Bronchial epithelial cell (primary cell): ENCODE data around the gene ANO6. TPM values are rescaled to one million over a fixed set of nuclear protein-coding genes. Genes with fewer than 3 reads are reported as not detected.

Experiments
- DNase-seq: peaks from one replicate; pipeline ENCODE4 v3.0.0-alpha.2; 2010; ENCODE audit warnings: low read depth
- FAIRE-seq: peaks from 2 replicates; lab custom pipeline; 2011; peaks lifted over from hg19 to GRCh38; lab: Jason Lieb, UNC
- H3K27me3 ChIP-seq: 2 replicates; pipeline ENCODE4 v1.5.1; 2011; ENCODE audit warnings: low read length; ENCODE audit not compliant: control insufficient read depth, insufficient read depth
- H3K36me3 ChIP-seq: 2 replicates; pipeline ENCODE4 v1.5.1; 2011; ENCODE audit warnings: low read length; ENCODE audit not compliant: control insufficient read depth, insufficient read depth
- H3K4me3 ChIP-seq: 2 replicates; pipeline ENCODE4 v1.5.1; 2011; ENCODE audit warnings: mild to moderate bottlenecking, low read depth, low read length, control low read depth
- CTCF ChIP-seq: IDR thresholded peaks from 2 replicates; pipeline ENCODE4 v1.5.1; 2011; ENCODE audit warnings: mild to moderate bottlenecking, moderate library complexity, low read length, control low read depth, inconsistent platforms; ENCODE audit not compliant: insufficient read depth, severe bottlenecking
- total RNA-seq: library from RNA; depleted of rRNA; stranded (reverse); fragments of >200 nt; gene quantifications from 2 replicates; pipeline ENCODE4 v1.2.1, GENCODE V29; 2014

The ANO6 gene
- total RNA-seq, 1 donor from 2014 or later = 23.2 TPM

- FAIRE-seq = no peak
- Histone ChIP-seq H3K27me3 (no peaks in the 10 kb centered on the region), H3K36me3 (no peaks in the 10 kb centered on the region)
Observed at GRCh38 chr12:45227316-45228067, 11.6 kb downstream of the ANO6 start.

GRCh38 chr12:45231515-45232145 is 15.7 kb downstream of the ANO6 start:
- no peak for TF ChIP-seq CTCF
- no peaks in the 10 kb centered on the region for H3K27me3 ChIP-seq
- no peaks in the 10 kb centered on the region for H3K36me3 ChIP-seq
- FAIRE-seq (no peak), DNase-seq (peak; percentile 73)
- H3K4me3 ChIP-seq = no peak overlapping the region

More at GRCh38 chr12:45227316-45228067, 11.6 kb downstream of the ANO6 start:
- no peak overlapping the region for H3K4me3 ChIP-seq
- DNase-seq = no peak
- TF ChIP-seq CTCF = no peak

- no peaks in the 10 kb centered on the region for H3K27me3 ChIP-seq
- H3K4me3 ChIP-seq = no peak overlapping the region
- DNase-seq (no peak), FAIRE-seq (no peak)
- no peak for TF ChIP-seq CTCF
- H3K36me3 ChIP-seq = no peaks in the 10 kb centered on the region
Observed at GRCh38 chr12:45232146-45232755, 16.4 kb downstream of the ANO6 start.

GRCh38 chr12:45232756-45233372 is 17.0 kb downstream of the ANO6 start:
- H3K4me3 ChIP-seq = no peak overlapping the region
- no peaks in the 10 kb centered on the region for H3K27me3 ChIP-seq
- DNase-seq = peak; percentile 99
- FAIRE-seq = no peak
- no peaks in the 10 kb centered on the region for H3K36me3 ChIP-seq
- no peak for TF ChIP-seq CTCF

GRCh38 chr12:45234139-45234865 is 18.4 kb downstream of the ANO6 start:
- DNase-seq (peak; percentile 98), FAIRE-seq (no peak)
- Histone ChIP-seq H3K36me3 (no peaks in the 10 kb centered on the region), H3K27me3 (no peaks in the 10 kb centered on the region), H3K4me3 (no peak overlapping the region)
- TF ChIP-seq CTCF = no peak
